ENCODE data around the gene SYNGR3.
"Not testable (repeated sequence)": the region's sequence is repeated elsewhere in the genome, so short reads cannot be mapped to it uniquely, and the experiment has no call there.

Gene SYNGR3

GRCh38 chr16:1989209-1990100 lies at the start of gene SYNGR3:
TSS of gene SYNGR3 (plus strand) at chr16:1989970. CDS start at chr16:1990103, 133 bp downstream.
- peak; percentile 52 to 81 (median 73) for DNase-seq

DNA sequence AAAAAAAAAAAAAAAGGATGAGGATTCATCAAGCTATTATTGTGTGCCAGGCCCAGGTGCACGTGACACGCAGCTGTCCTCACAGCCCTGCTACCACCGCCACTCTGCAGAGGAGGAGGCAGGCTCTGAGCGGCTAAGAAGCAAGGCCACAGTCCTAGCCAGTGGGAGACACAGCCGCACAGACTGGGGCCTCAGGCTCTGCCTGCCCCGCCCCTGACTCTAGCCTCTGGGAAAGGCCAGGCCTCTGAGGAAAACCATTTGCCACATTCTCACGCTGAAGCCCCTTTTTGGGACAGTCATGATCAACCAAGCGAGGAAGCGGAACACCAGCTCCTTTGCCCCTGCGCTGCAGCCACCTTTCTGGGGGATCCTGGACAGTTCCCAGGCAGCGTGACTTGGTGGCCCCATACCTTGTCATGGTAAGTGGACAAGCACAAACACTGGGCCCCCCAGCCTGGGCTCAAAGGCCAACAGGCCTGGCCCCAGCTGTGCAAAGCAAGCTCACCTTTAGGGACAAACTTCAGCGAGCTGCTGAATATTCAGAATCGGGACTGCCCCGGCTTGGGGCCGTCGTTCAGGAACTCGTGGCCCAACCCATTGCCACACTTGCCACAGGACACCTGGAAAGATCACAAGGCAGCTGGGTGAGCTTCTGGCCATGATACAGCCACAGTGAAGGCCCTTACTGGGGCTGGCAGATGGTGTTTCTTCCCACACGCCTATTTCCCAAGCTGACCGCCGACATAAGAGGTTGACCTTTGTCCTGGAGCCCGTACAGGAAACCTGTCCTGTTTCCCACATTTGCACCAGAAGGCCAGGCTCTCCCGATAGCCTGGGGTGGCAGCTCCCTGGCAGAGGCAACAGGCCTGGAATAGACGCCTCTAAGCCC lies 49.3 kb upstream of the SYNGR3 start:
- DNase-seq = no peak

- no peak for DNase-seq
Measured at GRCh38 chr16:1941162-1942046, 48.4 kb upstream of the SYNGR3 start.

DNA sequence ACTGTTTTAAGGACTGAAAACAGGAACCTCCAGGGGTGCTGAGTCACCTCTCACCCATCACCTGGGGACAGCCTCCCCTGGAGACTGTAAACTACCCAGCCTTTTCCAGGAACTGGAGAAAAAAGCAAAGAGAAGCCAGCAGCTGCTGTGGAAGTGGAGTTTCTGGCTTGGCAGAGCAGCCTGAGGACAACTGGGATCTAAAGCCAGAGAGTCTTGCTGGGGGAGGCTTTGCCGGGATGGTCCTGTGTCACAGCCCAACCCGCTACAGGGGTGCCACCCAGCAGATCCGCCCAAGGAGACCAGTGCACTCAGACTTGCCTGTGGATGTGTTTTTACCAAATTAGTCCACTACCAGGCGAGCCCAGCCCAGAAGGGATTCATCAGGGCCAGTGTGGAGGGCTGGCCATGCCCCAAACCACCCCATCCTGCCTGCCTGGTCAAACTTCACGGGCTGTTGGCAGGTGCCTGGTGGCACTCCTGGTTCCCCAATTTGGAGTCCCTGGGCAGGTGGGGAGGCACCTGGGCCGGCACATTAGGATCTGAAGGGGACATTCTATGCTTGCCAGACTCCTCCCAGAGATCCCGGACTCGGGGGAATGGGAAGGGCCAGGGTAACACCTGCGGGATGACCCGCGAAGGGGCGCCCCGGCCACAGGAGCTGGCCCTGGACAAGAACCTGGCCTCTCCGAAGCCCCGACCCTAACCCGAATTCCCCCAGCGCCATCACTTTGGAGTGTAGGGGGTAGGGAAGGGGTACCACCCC lies 47.5 kb upstream of the SYNGR3 start:
- peak in 2 of 3 experiments; percentile 18 to 23 for DNase-seq

DNA sequence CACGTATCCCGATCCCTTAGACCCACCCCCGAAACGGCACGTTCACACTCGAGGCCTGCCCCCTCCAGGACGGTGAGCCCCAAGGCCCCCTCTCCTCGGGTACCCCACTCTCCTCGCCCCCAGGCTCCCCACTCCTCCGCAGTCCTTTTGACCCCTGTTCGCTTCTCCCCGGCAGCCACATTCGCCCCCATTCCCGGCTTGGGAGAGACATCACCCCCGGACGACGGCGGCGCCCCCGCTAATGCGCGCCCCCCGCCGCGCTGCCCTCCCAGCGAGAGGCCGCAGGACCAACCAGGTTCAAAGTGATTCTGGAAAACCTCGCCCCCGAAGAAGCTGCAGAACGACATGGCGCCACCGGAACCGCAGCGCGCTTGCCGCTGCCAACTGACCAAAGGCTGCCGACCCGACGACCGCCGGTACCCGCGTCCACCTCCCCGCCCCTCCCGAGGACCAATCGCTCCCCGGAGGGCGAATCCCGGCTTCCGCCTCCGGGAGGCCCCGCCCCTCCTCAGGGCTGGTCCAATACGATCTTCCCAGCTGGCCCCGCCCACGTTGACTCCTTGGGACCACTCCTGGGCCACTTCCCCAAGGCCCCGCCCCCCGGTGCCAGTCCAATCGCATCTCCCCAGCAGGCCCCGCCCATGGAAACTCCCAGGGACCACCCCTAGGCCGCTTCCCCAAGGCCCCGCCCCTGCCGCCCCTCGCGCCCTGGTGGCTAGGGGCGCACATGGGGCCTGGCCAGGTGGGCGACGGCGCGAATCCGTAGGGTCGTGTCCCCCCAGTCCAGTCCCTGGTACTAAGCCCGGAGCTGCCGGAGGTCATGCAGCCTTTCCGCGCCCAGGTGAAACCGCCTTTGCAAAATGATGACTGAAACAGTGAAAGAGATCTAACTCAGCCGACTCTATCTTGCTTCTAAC lies 46.7 kb upstream of the SYNGR3 start, which contains the start of gene MSRB1:
MSRB1 (minus strand) TSS at position 390 of the 917 bp plus-strand sequence; CDS start at position 347, 43 bp downstream.
- DNase-seq = peak; percentile 99 to 100 (median 100)

DNA sequence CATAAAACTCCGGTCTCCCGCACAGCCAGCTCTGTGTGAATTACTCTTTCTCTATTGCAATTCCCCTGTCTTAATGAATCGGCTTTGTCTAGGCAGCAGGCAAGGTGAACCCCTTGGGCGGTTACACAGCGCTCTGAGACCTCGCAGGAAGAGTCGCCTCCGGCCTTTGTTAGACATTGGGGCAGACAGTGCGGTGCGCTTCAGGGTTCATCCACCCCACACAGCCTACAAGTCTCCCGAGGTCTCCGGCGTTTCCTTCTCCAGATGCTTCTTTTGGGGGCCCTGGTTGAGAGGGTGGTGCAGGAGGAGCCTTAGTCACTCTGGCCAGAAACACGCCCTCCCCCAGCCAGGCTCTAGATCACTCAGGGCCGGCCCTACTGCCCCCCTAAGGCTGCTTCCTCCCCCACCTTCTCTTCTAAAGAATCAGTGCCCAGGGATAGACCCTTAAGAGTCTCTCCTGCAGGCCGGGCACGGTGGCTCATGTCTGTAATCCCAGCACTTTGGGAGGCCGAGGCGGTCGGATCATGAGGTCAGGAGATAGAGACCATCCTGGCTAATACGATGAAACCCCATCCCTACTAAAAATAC lies 45.1 kb upstream of the SYNGR3 start:
- no peak for DNase-seq

DNA sequence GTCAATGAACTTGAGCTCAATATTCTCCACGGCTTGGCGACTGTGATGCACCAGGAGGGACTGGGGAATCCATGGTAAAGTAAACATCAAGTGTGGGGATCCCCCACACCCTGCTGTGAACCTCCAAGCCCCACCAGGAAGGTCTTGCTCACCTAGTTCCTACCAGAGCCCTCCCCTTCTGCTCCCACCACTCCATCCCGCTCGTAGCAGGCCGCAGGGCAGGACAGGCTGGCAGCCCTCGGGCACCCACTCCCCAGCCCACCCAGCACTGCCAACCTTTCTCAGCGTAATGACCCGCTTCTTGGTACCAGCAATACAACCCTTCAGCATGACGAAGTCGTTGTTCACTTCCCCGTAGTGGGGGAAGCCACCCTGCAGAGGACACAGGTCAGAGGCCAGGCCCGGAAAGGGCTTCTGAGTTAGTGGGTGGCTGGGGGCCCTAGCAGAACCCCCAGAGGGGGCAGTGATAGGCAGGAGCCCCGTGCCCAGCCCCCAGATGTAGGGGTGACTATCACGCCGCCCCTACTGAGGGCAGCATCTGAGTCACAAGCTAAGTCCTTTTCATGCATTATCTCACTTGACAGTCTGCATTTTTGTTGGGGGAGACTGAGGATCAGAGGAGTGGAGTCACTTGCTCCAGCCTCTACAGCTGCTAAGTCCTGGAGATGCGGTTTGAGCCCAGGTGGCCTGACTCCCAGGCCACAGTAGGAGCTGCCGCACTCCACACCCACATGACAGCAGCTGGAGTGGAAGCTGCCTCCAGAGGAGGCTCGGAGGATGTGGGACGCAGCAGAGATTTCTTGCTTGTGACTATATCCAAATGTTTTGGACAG lies 44.0 kb upstream of the SYNGR3 start:
- no peak for DNase-seq

- DNase-seq = no peak
Measured at GRCh38 chr16:1946495-1947368, 43.0 kb upstream of the SYNGR3 start.

DNA sequence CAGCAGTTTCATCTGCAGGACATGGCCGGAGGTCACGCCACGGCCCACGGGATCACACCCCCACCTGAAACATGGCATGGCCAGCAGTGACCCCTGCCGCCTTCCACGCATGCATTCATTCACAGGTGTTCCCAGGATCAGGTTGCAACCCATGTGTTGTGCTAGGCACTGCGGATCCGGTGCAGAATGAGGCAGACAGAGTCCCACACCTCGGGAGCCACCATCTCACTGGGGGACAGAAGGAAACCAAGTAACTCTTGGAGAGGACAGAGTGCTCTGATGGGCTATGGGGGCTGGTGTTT lies 42.5 kb upstream of the SYNGR3 start:
- DNase-seq = no peak

DNA sequence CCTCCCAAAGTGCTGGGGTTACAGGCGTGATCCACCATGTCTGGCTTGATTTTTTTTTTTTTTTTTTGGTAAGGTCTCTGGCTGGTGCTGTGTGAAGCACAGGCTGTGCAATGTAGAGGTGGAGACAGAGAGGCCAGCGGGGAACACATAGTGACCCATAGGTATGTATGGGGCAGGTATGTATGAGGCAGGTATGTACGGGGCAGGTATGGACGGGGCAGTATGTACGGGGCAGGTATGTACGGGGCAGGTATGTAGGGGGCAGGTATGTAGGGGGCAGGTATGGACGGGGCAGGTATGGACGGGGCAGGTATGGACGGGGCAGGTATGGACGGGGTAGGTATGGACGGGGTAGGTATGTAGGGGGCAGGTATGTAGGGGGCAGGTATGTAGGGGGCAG lies 40.3 kb upstream of the SYNGR3 start:
- no peak for DNase-seq

DNA sequence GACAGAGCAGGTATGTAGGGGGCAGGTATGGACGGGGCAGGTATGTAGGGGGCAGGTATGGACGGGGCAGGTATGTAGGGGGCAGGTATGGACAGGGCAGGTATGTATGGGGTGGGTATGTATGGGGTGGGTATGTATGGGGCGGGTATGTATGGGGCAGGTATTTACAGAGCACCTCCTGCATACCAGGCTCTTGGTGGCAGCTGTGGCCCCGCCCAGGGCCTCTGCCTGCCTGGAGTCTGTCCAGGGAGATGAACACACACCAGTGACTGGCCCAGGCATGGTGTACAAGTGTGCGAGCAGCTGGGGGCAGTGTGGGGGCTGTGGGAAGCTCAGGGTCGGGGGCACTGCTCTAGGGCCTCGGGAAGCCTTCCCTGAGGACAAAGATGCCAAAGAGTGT lies 39.7 kb upstream of the SYNGR3 start:
- DNase-seq = no peak

- no peak for DNase-seq
Measured at GRCh38 chr16:1950559-1950958, 39.2 kb upstream of the SYNGR3 start.

GRCh38 chr16:1953734-1954133 lies 36.0 kb upstream of the SYNGR3 start:
- DNase-seq = no peak

DNA sequence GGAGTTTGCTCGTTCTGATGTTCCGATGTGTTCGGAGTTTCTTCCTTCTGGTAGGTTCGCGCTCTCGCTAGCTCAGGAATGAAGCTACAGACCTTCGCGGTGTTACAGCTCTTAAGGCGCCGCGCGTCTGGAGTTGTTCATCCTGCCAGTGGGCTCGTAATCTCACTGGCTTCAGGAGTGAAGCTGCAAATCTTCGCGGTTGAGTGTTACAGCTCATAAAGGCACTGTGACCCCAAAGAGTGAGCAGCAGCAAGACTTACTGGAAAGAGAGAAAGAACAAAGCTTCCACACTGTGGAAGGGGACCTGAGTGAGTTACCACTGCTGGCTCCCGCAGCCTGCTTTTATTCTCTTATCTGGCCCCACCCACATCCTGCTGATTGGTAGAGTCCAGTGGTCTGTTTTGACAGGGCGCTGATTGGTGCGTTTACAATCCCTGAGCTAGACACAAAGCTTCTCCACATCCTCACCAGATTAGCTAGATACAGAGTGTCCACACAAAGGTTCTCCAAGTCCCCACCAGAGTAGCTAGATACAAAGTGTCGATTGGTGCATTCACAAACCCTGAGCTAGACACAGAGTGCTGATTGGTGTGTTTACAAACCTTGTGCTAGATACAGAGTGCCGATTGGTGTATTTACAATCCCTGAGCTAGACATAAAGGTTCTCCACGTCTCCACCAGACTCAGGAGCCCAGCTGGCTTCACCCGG lies 32.2 kb upstream of the SYNGR3 start:
- not testable (repeated sequence) for DNase-seq

DNA sequence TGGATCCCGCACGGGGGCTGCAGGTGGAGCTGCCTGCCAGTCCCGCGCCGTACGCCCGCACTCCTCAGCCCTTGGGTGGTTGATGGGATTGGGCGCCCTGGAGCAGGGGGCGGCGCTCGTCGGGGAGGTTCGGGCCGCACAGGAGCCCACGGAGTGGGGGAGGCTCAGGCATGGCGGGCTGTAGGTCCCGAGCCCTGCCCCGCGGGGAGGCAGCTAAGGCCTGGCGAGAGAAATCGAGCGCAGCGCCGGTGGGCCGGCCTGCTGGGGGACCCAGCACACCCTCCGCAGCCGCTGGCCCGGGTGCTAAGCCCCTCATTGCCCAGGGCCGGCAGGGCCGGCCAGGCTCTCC lies 31.7 kb upstream of the SYNGR3 start:
- not testable (repeated sequence) for DNase-seq

DNA sequence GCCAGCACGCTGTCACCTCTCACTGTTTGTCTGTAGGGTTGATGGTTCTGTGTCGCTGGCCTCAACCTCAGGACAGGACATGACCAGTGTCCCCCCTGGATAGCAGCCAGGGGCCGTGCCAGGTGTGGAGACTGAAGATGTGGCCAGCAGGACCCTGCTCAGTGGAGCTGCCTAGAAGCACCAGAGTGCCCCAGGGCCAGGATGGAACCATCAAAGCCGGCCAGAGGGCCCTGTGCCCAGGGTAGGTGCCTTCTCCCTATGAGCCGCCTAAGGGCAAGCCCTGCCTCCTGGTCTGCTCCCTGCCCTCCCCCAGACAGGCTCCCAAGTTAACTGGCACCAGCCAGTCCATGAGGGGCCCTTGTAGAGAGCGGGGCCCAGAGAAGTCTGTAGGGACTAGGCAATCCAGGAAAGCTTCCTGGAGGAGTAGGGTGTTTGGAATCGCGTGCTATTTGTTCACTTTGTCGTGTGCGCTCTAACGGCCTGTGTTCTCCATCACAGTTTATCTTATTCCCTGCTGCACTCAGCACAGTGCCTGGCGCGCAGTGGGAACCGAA lies 31.0 kb upstream of the SYNGR3 start:
- DNase-seq = no peak

DNA sequence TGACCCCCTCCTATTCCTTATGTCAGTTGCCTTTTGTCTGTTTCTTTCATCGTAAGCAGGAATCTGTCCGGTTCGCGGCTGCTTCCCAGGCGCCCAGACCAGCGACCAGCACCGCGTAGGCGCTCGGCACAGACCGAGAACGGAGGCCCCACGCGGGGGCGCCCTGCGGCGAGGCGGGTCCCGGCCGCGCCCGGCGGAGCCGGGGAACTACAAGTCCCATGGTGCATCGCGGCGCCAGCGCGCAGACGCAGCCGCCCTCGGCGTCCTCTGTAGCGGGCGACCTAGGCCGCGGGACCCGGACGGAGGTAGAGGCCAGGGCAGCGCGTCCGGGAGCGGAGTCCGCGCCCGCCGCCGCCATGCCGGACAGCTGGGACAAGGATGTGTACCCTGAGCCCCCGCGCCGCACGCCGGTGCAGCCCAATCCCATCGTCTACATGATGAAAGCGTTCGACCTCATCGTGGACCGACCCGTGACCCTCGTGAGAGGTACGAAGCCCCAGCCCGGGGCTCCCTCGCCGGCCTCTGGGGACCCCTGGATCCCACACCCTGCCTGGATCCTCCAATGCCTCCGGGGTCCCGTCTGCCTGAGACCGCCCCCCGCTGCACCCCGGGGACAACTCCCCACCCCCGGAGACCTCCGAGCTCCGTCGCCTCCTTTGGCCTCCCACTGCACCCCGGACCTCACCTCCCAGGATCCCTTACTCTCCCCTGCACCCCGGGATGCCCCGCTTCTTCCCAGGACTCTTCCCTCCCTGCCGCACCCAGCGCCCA lies 30.3 kb upstream of the SYNGR3 start, which contains the start of gene NDUFB10:
NDUFB10 (plus strand) TSS at position 270 of the 771 bp plus-strand sequence; CDS start at position 357, 87 bp downstream.
- DNase-seq = peak; percentile 89 to 97 (median 89)

Data from NCI-H1417 (cell line).